ENCODE results near the gene TMEM125. TPM values are rescaled to one million over a fixed set of nuclear protein-coding genes. Genes with fewer than 3 reads are reported as not detected.

Gene TMEM125
- not detected in 2 replicates for total RNA-seq

GRCh38 chr1:43269627-43270375, at the start of gene TMEM125:
Gene TMEM125 (plus strand): TSS chr1:43269983. CDS start chr1:43272723, 2,740 bp downstream.

GRCh38 chr1:43285269-43285990, 15.6 kb downstream of the TMEM125 start, which contains the start of gene C1orf210:
Gene C1orf210 (minus strand): TSS chr1:43285581. CDS start chr1:43283270, 2,311 bp downstream.

GRCh38 chr1:43300378-43301094, 30.8 kb downstream of the TMEM125 start, which contains the start of gene TIE1:
Gene TIE1 (plus strand): TSS chr1:43300982. CDS start chr1:43301072, 90 bp downstream.

Other genes starting within 250 kb of the TMEM125 start
- 178 and 201 TPM in 2 replicates for gene EBNA1BP2, start 97.7 kb upstream of the TMEM125 start, total RNA-seq
- 0.14 and 0.53 TPM in 2 replicates for gene CFAP57, start 97.7 kb upstream of the TMEM125 start, total RNA-seq
- gene C1orf210, start 15.6 kb downstream of the TMEM125 start, total RNA-seq, result not detected in 2 replicates
- gene TIE1, start 31.0 kb downstream of the TMEM125 start, total RNA-seq, result 436 and 472 TPM in 2 replicates
- 0.07 TPM in 1 of 2 replicates, not detected in the other for gene MPL, start 67.8 kb downstream of the TMEM125 start, total RNA-seq
- 95.6 and 147 TPM in 2 replicates for gene CDC20, start 89.0 kb downstream of the TMEM125 start, total RNA-seq
- 65.3 and 80.0 TPM in 2 replicates for gene ELOVL1, start 98.0 kb downstream of the TMEM125 start, total RNA-seq
- 41.1 and 46.1 TPM in 2 replicates for gene MED8, start 119.8 kb downstream of the TMEM125 start, total RNA-seq
- 31.6 and 38.9 TPM in 2 replicates for gene SZT2, start 119.9 kb downstream of the TMEM125 start, total RNA-seq
- gene HYI, start 183.9 kb downstream of the TMEM125 start, total RNA-seq, result 74.1 and 154 TPM in 2 replicates